Uterus (tissue), 4 donors: ENCODE measurements around the gene RNF39. TPM values are rescaled to one million over a fixed set of nuclear protein-coding genes. Genes with fewer than 3 reads are reported as not detected.

Source experiments
- DNase-seq, 2 donors: peaks; one replicate each; pipeline ENCODE4 v3.0.0-alpha.2; 2019 to 2020
- H3K27ac ChIP-seq, 2 donors: fragments of 200-600 bp; sonication (generic); 1 replicate in 1 of 2; 2 replicates in 1 of 2; pipeline ENCODE4 v1.5.1; 2016 to 2018
- H3K27me3 ChIP-seq, 2 donors: fragments of 200-600 bp; sonication (generic); one replicate each; pipeline ENCODE4 v1.5.1; 2018 to 2019; ENCODE audit warnings: control low read depth in 1 of 2
- H3K36me3 ChIP-seq, 2 donors: fragments of 200-600 bp; sonication (generic); one replicate each; pipeline ENCODE4 v1.5.1; 2019; ENCODE audit warnings: control low read depth in 1 of 2
- H3K4me1 ChIP-seq, 2 donors: fragments of 200-600 bp; sonication (generic); one replicate each; pipeline ENCODE4 v1.5.1; 2018 to 2019; ENCODE audit warnings: control low read depth in 1 of 2
- H3K4me3 ChIP-seq, 2 donors: fragments of 200-600 bp; sonication (generic); 1 replicate in 1 of 2; 2 replicates in 1 of 2; pipeline ENCODE4 v1.5.1; 2018 to 2019; ENCODE audit warnings: mild to moderate bottlenecking in 1 of 2
- H3K9me3 ChIP-seq, 2 donors: fragments of 200-600 bp; sonication (generic); one replicate each; pipeline ENCODE4 v1.5.1; 2019; ENCODE audit warnings: control low read depth in 1 of 2
- CTCF ChIP-seq, 4 experiments: fragments of 200-600 bp in 2 of 4; fragments of 450-650 bp in 2 of 4; sonication (generic) in 2 of 4; IDR thresholded peaks; one replicate each; pipeline ENCODE4 v1.5.1; 2016 to 2019; ENCODE audit warnings: antibody characterized with exemption in 4 of 4, mild to moderate bottlenecking in 2 of 4, moderate library complexity in 1 of 4
- POLR2A ChIP-seq, 2 donors: fragments of 450-650 bp; IDR thresholded peaks; one replicate each; pipeline ENCODE4 v1.6.1; 2016; ENCODE audit warnings: antibody characterized with exemption in 2 of 2, mild to moderate bottlenecking in 1 of 2, moderate library complexity in 1 of 2
- intact Hi-C: fragments of 100-400 bp; cut with DNase I; formaldehyde crosslinking; loops from one replicate; pipeline ENCODE4 v1.15.1; 2023; ENCODE audit warnings: low total_unique reads
- total RNA-seq, 4 donors: library from RNA; depleted of rRNA in 3 of 4; stranded (reverse); fragments of >200 nt in 3 of 4; gene quantifications; one replicate each; pipeline versions ENCODE4 v1.1.0 to v1.2.4, GENCODE V29; 2014 to 2023
- donor health status: DM: yes; HTN: yes; CAD: no.

RNF39 gene
- total RNA-seq, 4 donors from 2014 or later, result 0.21 to 0.83 TPM; not detected in 2

GRCh38 chr6:30043744-30044143 is 31.8 kb downstream of the RNF39 start:
- intact Hi-C loops, result no loop called here
- no peak for DNase-seq
- no peak overlapping the region for H3K27ac ChIP-seq
- no peaks in the 10 kb centered on the region for H3K4me1 ChIP-seq
- H3K9me3 ChIP-seq, result no peaks in the 10 kb centered on the region
- TF ChIP-seq CTCF (IDR thresholded peaks at IDR 0.05), result no peak
- TF ChIP-seq POLR2A (IDR thresholded peaks at IDR 0.05), result no peak
- no peaks in the 10 kb centered on the region for H3K27me3 ChIP-seq
- H3K4me3 ChIP-seq, result no peak overlapping the region
- H3K36me3 ChIP-seq, result no peaks in the 10 kb centered on the region

- Histone ChIP-seq H3K9me3 (no peaks in the 10 kb centered on the region), H3K27me3 (no peaks in the 10 kb centered on the region), H3K36me3 (no peaks in the 10 kb centered on the region), H3K27ac (no peak overlapping the region), H3K4me1 (no peaks in the 10 kb centered on the region), H3K4me3 (no peak overlapping the region)
- DNase-seq, result no peak
- TF ChIP-seq CTCF (IDR thresholded peaks at IDR 0.05), result no peak
- intact Hi-C loops, result no loop called here
Measured at GRCh38 chr6:30042914-30043313, 32.7 kb downstream of the RNF39 start.

- intact Hi-C loops, result no loop called here
- no peaks in the 10 kb centered on the region for H3K27me3 ChIP-seq
- H3K27ac ChIP-seq, result no peak overlapping the region
- H3K4me1 ChIP-seq, result no peaks in the 10 kb centered on the region
- no peak overlapping the region for H3K4me3 ChIP-seq
- no peaks in the 10 kb centered on the region for H3K36me3 ChIP-seq
- DNase-seq, result no peak
- no peaks in the 10 kb centered on the region for H3K9me3 ChIP-seq
- TF ChIP-seq POLR2A (IDR thresholded peaks at IDR 0.05), result no peak
- no peak for TF ChIP-seq CTCF (IDR thresholded peaks at IDR 0.05)
Measured at GRCh38 chr6:30042476-30042875, 33.1 kb downstream of the RNF39 start.

- intact Hi-C loops, result no loop called here
- Histone ChIP-seq H3K27ac (no peak overlapping the region), H3K4me1 (no peaks in the 10 kb centered on the region), H3K36me3 (no peaks in the 10 kb centered on the region), H3K9me3 (no peaks in the 10 kb centered on the region), H3K4me3 (no peak overlapping the region), H3K27me3 (no peaks in the 10 kb centered on the region)
- DNase-seq, result no peak
- TF ChIP-seq CTCF (IDR thresholded peaks at IDR 0.05) (no peak), POLR2A (IDR thresholded peaks at IDR 0.05) (no peak)
Measured at GRCh38 chr6:30041821-30042220, 33.7 kb downstream of the RNF39 start.

GRCh38 chr6:30041221-30041620 is 34.3 kb downstream of the RNF39 start:
- no peaks in the 10 kb centered on the region for H3K4me1 ChIP-seq
- H3K9me3 ChIP-seq, result no peaks in the 10 kb centered on the region
- no peak for DNase-seq
- H3K27ac ChIP-seq, result no peak overlapping the region
- H3K27me3 ChIP-seq, result no peaks in the 10 kb centered on the region
- no peak overlapping the region for H3K4me3 ChIP-seq
- intact Hi-C loops, result no loop called here
- no peaks in the 10 kb centered on the region for H3K36me3 ChIP-seq
- TF ChIP-seq CTCF (IDR thresholded peaks at IDR 0.05), result no peak
- no peak for TF ChIP-seq POLR2A (IDR thresholded peaks at IDR 0.05)
